Stimulated activated CD8-positive, alpha-beta memory T cell treated with anti-CD3 and anti-CD28 coated beads, Interleukin-4, amount 100 ng/mL, for 1 hour (primary cell): ENCODE data around the gene WDR48.

Experiments used
- DNase-seq, 2 donors: peaks; one replicate each; pipeline ENCODE4 v3.0.0-alpha.2; 2020; ENCODE audit warnings: low read depth in 2 of 2, low spot score in 1 of 2

WDR48 gene

DNA sequence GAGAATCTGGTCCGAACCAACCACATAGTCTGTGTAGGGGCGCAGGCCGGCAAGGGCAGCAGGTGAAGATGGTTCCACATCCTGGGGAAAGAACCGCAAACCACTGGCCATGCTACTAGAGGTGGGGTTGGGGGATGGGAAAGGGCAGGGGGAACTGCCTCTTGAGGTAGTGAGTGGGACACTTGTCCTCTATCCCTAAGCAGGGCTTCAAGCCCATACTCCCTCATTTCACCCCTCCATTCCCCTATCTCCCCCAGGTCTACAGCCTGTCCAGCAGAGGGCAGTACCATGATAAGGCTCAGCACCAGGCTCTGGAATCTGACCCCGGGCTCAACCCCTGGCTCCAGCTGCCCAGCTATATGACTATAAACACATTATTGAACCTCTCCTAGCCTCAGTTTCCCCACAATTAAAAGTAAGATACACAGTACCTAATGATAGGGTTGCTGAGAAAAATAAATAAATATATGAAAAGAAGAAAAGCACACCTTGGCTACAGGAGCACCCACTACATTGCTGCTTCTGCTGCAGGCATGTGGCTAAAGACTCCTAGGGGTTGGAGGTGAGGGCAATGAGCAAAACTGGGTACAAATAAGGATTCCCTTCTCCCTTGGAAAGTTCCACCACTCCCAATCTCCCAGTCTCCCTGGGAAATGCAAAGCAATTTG is 49.3 kb downstream of the WDR48 start:
- DNase-seq = peak in 1 of 2 donors; percentile 16

DNA sequence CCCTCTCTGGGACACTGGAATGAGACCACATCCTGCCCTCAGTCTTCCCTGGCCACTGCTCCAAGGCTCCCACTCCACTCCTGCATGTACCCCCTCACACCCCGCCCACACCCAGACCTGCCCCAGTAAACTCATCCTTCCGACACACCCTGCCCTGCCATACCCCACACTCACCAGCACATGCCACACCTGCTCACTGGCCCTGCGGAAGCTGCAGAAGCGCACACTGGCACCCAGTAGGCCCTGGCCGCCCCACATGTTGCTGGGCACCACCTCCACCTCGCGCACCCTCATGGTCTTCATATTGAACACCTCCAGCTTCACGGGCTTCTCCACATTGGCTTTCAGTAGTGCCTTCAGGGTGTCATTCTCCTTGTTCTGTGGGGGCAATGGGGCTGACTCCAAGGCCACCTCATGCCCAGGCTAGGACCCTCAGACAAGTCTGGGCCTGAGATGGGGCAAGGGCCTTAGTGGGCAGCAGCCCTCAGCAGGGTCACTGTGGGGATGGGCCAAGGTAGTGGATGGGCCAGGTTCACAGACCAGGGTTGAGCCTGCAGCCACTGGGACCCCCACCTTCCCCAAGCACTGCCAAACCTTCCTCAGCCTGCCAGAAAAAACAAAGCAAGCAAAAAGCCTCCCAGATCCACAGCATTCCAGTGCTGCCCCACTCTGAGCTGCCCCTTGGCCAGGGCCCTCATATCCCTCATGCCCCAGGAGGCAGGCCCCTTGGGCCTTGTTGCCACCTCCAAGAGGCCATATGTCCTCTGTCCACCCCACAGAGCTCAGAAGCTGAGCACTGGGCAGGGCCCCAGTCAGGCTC is 50.9 kb downstream of the WDR48 start:
- no peak for DNase-seq

DNA sequence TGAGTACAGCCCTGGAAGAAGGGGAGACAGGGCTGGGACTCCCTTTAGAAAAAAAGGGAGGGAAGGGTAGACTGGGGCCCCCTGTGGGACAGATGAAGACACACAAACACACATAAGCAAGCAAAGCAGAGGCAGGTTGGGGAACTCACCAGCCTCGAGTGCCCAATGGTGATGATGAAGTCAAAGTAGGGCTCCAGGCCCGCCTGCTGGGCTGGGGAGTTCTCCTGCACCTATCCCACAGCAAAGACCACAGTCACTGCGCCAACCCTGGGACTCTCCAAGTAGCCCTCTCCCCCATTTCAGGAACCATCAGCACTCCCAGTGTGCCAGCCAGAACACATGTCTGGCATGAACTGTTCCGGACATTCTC is 51.5 kb downstream of the WDR48 start:
- DNase-seq = no peak

DNA sequence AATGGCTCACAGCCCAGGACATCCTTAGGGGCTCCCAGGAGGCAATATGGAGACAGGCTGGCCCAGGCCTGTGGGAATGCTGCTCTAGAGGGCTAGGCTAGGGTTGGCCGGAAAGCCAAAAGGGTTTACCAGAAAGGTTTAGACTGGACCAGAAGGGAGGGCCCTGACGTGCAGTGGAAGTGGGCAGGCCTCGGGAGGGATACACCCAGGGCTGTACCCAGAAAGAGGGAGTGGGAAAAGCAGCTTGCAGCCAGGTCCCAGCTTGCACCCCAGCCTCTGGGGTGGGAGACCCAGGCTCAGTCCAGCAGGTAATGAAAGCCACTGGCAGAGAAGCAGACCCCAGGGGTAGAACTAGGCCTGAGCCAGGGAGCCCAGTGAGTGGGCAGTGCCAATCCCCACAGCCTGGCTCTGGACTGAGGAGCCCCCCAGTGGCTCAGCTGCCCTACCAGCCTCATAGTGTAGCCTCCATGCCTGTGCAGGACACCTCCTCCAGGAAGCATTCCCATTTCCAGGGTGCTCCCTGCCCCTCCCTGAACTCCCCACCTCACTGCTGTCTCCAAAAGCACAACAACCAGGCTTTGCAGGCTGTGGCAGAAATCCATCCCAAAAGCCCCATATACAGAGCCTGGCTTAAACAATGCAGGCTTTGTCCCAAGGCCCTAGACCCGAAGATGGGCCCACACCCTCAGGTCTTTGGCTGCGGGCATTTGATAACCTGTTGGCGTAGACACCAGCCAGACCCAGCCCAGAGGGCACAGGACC is 52.2 kb downstream of the WDR48 start:
- DNase-seq = no peak

DNA sequence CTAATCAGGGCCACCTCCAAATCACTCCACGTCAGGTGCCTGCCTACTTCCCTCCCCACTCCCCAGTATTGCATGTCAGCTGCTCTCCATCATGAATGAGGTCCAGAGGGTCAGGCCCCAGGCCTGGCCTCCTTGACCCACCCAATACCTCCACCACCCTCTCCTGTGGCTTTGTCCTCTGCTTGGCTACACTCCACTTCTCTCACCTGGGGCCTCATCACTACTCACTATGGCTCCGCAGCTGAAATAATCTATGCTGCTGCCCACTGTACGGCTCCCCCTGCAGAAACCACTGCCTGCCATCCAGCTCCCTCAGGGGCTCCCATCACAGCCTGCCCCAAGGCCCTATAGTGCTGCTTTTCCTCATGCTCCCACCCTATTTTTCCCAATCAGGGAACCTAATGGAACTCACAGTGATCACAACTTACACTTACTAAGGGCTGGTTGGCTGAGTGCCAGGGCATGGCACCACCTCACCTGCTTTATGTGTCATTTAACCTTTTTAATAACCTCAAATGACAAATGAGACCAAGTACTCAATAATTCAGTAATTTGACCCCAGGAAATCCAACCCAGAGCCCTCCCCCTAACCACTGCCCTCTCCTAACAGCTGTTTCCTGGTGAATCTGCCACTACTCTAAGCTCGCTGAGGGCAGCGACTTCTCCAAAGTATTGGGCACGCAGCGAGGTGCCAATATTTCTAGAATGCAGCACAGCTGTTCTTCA is 53.3 kb downstream of the WDR48 start:
- no peak for DNase-seq

DNA sequence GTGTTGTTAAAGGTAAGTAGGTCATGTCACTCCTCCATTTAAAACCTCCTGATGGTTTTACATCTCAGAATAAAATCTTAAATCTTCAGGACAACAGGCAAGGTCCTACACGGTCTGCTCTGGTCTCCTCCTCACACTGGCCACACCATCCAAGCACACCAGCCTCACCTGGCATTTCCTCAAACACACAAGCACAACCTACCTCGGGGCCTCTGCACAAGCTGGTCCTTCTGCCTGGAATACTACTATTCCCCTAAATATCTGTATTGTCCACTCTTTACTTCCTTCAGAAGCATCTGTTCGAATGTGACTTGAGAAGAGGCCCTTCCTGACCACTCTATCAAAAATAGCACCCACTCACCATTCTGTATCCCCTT is 53.9 kb downstream of the WDR48 start:
- no peak for DNase-seq

DNA sequence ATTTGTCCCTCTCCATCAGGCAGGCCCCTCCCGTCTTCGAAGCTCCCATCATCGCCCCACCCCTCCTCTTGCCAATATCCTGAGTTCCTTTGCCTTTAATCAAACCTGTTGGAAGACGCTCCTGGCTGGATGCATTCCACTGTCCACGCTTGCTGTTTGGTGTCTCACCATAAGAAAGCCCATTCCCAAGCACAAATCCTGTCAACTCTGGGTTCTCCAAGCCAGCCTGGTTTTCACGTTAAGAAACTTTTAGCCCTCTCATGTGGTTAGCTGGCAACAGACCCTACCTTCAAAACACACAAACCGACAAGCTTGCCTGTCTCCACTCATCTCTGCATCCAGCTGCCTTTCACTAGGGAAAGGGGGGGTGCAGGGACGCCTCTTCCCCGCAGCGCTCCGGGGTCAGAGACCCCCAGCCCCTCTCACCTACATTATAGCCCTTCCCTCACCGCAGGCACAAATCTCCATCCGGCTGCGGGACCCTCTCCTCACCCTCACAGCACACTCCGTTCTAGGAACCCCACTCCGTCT is 54.5 kb downstream of the WDR48 start:
- DNase-seq = no peak

DNA sequence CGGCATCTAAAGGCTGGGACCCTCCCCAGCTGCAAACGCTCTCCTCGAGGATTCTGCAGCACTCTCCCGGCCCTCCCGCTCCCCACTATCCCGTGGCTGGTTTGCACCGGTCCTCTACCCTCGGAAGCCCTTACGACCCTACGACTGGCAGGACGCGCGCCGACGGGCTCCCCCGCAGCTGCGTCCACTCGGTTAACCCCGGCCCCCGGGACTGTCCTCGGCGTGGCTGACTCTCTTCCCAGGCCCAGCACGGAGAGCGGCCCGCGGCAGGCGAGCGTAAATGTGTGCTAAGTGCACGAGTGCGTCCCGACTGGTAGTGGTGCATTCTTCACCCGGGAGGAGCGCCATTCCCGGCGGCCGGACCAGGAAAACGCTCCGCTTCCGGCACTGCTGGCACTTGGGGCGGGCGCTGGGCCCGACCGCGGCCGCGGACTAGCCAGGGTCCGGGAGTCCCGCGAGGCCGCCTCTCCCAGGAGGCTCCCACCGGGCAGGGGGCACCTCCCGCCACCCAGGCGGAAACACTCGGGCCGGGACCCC is 55.1 kb downstream of the WDR48 start:
- no peak for DNase-seq

DNA sequence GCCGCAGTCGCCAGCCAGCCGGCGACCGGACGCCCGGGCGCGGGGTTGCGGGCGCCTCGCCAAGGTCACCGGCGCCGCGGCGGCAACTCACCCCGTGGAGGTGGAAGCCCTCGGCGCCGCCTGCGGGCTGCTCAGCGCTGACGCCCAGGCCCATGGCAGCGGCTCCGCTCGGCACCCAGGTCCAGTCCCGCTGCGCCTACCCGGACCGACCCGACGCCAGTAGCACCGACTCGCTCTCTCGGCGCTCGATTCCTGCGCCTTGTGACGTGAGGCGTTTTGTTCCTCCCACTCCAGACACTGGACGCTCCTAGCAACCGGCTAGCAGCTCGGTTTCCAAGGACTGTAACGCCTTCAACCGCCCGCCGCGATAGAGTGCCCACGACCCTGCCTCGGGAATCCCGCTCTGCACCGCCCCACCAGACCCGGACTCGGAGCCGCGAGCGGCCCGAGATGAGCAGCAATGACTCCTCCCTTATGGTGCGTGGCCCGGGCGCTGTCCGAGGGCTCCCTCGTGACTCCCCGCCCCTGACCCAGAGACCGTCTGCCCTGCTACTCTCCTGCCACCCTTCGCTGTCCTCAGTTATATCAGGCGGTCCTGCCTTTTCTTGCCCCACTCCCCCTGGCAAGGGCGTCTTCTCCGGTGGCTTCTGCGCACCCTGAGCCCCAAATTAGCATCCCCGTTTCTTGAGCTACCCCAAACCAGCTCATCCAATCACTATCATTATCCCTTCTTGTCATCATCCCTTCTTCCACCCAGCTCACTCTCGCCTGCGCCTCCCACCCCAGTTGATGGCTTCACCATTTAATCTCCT is 55.8 kb downstream of the WDR48 start, which contains the start of the genes GORASP1 and TTC21A:
Gene GORASP1 (minus strand): TSS at position 240 of the 812 bp plus-strand sequence. CDS start 86 bp downstream, at position 154.
Gene TTC21A (plus strand): TSS at position 293 of the 812 bp plus-strand sequence. CDS start 158 bp downstream, at position 451.
- DNase-seq = peak in 1 of 2 donors; percentile 37

DNA sequence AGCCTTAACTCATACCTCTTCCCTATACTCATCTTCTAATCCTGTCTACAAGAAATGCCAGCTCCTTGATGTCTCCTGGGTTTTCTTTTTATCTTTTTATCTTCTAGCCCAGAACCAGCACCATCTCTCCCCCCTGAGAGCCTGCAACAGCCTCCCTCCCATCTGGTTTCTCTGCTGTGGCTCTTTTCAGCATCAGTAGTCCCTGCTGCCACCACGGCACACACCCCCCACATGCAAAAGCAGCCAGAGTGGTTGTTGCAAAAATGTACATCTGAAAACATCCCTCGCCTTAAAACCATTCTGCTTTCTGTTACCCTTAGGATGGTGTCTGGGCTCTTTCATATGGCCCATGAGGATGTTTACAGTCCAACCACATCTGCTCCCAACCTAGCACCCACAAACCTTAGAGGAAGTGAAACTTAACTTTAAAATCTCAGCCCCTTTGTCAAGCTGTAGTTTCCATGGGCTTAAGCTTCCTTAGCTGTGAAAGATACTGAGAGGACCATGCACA is 56.4 kb downstream of the WDR48 start:
- no peak for DNase-seq

DNA sequence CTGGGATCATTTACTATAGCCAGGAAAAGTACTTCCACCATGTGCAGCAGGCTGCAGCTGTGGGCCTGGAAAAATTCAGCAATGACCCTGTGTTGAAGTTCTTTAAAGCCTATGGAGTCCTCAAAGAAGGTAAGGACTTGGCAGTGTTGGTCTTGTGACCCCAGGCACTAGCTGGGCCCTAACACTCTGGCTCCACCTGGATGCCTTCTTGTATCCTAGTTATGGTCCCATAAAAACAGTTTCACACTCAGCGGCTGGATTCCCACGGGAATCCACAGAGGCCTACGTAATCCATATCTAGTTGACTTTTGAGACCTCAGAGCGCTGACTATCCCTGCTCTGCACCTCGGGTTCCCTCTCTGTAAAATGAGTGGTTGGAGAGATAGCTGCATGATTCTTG is 57.3 kb downstream of the WDR48 start:
- no peak for DNase-seq

DNA sequence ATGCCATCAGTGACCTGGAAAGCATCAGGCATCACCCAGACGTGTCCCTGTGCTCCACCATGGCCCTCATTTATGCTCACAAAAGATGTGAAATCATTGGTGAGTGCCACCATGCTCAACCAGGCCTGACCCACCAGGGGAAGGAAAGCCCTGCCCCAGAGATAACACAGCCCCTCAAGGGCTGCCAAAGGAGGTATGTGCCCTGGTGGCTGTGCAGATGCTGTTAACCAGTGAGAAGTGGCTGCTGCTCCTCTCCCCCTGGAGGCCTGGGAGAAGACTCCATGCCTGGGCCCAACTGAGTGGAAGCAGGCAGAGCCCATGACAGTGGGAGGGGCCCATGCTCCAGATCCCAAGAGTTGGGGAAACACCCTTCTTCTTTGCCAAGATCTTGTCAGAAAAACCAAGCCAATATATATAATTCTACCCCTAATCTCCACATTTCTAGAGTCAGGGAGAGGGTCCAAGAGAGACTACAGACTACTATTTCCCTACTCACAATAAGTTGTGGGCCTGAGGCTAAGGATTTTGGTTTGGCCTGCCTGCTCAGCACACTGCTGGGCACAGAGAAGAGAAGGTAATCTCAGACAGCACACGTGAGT is 58.3 kb downstream of the WDR48 start:
- no peak for DNase-seq

DNA sequence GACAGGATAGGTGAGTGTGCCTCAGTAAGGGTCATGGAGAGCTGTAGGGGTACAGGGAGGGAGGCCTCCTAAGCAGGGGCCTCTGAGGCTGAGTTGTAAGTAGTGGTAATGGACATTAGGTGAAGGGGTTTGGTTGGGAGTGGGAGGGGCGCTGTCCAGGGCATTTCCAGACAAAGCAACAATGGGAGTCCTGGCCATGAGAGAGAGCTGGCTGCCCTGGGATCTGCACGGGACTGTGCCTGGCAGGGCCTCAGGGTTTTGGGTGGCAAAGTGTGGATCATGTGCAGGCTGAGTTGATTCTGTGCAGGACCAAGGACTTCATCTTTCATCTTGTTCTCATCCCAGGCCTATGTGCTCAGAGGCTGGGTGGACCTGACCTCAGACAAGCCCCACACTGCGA is 60.3 kb downstream of the WDR48 start:
- no peak for DNase-seq

DNA sequence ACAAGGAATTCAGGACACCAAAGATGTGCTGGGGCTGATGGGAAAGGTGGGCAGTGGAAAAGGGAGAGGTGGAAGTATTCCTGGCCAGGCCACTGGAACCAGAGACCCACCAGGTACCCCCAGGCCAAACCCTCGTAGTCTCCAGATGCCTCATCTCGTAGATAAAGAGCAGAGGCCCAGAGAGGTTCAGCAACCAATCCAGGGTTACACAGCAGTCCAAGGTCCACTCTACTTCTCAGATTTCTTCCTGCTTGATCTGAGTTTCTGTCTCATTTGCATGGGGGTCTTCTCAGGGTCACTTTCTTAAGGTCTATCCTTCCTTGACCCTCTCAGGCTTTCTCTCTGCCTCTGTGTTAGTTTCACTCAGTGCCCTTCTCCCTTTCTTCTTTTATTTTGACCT is 60.7 kb downstream of the WDR48 start:
- no peak for DNase-seq

DNA sequence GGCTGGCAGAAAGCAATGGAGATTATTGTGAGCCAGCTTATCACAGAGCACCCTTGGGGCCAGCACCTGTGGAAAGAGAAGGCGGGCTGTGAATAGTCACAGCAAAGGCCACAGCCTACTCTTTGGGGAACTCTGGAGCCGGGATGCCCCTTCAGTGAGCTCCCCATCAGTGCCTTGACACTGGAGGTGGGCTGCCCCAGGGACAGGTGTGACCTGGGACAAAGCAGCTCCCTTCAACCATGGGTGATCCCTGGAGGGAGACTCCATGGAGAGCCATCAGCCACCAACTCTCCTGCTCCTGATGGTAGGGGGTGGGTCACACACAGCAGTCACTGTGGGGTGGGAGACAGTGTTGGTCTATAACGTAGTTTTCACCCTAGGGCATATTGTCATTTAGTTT is 61.5 kb downstream of the WDR48 start:
- no peak for DNase-seq

DNA sequence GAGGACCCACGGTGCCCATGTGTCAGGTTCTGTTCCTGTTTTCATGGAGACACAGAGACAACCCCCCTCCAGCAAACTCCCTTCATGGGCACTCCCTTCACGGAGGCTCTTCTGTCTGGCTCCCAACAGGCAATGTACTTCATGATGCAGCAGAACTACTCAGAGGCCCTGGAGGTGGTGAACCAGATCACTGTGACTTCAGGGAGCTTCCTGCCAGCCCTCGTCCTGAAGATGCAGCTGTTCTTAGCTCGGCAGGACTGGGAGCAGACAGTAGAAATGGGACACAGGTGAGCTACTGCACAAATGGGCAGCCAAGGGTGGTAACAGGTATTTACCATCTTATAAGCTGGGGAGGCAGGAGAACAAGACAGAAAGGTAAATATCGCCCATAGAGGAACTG is 62.6 kb downstream of the WDR48 start:
- DNase-seq = no peak

DNA sequence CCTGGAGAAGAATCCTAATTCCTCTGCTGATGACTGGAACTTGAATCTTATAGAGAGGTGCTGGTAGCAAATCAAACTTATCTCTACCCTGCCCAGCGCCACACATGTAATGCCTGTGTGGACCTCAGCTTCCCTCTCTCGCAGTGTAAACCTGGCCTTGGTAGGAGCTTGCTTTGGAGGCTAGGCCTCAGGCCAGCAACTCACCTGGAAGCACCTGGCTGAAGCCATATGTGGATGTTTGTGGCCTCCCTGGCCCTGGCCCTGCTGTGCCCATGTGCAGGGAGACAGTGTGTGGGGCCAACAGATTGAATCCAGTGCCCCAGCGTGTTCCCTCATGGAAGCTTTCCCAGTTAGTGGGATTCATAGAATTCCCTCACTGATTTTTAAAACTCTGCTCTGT is 64.1 kb downstream of the WDR48 start:
- no peak for DNase-seq

DNA sequence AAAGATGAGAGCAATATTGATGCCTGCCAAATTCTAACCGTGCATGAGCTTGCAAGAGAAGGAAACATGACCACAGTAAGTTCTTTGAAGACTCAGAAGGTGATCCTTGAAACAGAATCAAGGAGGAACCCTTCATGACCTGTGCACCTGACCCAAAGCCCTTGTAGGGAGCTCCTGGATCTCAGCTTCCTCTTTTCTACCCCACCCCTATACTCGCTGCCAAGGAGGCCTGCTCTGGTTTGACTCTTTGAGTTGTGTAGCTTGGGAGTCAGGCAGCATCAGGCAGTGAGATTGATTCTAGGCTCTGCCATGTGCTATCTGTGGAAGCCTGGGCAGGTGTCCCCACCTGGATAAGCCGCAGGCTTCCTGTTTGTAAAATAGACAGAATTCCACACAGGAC is 66.3 kb downstream of the WDR48 start:
- DNase-seq = no peak

DNA sequence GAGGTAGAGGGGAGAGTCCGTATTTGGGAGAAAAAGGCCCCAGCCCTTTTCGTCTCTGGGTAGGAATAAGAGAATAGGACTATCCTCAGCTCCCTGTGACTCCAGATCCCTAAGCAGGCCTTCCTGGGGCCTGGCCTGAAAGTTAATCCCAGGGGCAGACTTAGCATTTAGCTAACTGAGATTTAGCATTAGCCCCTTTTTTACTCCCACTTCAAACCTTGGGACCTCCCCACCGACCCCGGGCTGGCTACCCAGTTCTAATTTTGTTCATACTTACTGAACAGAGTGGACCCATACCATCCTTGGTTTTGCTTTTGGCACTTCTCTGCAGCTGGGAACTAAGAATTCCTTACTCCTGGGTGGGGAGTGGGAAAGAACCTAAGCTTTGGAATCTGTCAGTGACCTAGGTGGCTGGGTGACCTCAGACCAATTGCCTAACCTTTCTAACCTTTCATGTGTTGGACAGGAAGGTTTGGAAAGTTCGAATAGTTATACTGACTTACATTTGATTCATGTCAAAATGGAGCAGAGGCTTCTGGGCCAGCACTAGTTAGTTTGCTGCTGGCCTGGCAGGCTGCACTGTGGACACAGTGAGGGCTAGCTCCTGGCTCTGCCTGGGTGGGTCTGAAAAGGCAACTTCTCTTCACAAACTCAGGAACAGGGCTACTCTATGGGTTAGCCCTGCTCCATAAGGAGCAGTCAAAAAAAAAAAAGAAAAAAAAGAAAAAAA is 67.3 kb downstream of the WDR48 start:
- no peak for DNase-seq
